PC-3 (cell line): ENCODE results near the gene PCED1A. TPM values are rescaled to one million over a fixed set of nuclear protein-coding genes. Genes with fewer than 3 reads are reported as not detected.

Experiments used
- ATAC-seq: fragments of 200-7000 bp; cut with Tn5 transposase; 2 replicates; pipeline ENCODE4 v1.9.1; 2020; ENCODE audit warnings: mild to moderate bottlenecking, moderate library complexity
- BruUV-seq: library from RNA; stranded (reverse); fragments of 400-500 nt; replicated peaks from 2 replicates; lab custom pipeline; 2021; lab: Mats Ljungman, UMichigan
- CTCF ChIA-PET: fragments of 300-600 bp; sonication (Branson Sonifier 250); formaldehyde crosslinking; loops from one replicate; lab custom pipeline; 2022; ENCODE audit warnings: antibody characterized with exemption; lab: Charles Lee
- POLR2A ChIA-PET: fragments of 300-600 bp; sonication (Branson Sonifier 250); formaldehyde crosslinking; loops from one replicate; lab custom pipeline; 2022; ENCODE audit warnings: antibody characterized with exemption; ENCODE audit not compliant: unreplicated experiment; lab: Charles Lee
- DNase-seq: peaks from one replicate; pipeline ENCODE4 v3.0.0-alpha.2; 2015
- H2AFZ ChIP-seq: fragments of 300-600 bp; sonication (generic); 2 replicates; pipeline ENCODE4 v1.6.0; 2016; ENCODE audit warnings: antibody characterized with exemption, low read length
- H3F3A ChIP-seq: fragments of 300-600 bp; sonication (generic); one replicate; pipeline ENCODE4 v1.6.0; 2017; ENCODE audit warnings: antibody characterized with exemption, low read length, control low read depth, mild to moderate bottlenecking; ENCODE audit not compliant: unreplicated experiment
- H3K27ac ChIP-seq: fragments of 300-600 bp; sonication (generic); 2 replicates; pipeline ENCODE4 v1.5.1; 2016; ENCODE audit warnings: mild to moderate bottlenecking, low read length
- H3K27me3 ChIP-seq: fragments of 300-600 bp; sonication (generic); 2 replicates; pipeline ENCODE4 v1.6.1; 2016; ENCODE audit warnings: low read length, mixed read lengths
- H3K36me3 ChIP-seq: fragments of 300-600 bp; sonication (generic); 2 replicates; pipeline ENCODE4 v1.6.1; 2016; ENCODE audit warnings: low read depth, mixed run types, low read length, mixed read lengths
- H3K4me1 ChIP-seq: fragments of 300-600 bp; sonication (generic); 2 replicates; pipeline ENCODE4 v1.5.1; 2016; ENCODE audit warnings: low read length; ENCODE audit not compliant: insufficient read depth
- H3K4me2 ChIP-seq: fragments of 300-600 bp; sonication (generic); 2 replicates; pipeline ENCODE4 v1.6.0; 2016; ENCODE audit warnings: low read length
- H3K4me3 ChIP-seq: fragments of 300-600 bp; sonication (generic); 2 replicates; pipeline ENCODE4 v1.5.1; 2016; ENCODE audit warnings: mild to moderate bottlenecking, low read length, mixed read lengths
- H3K79me2 ChIP-seq: fragments of 300-600 bp; sonication (generic); 2 replicates; pipeline ENCODE4 v1.6.1; 2017; ENCODE audit warnings: low read length, mixed read lengths
- H3K9ac ChIP-seq: fragments of 300-600 bp; sonication (generic); 2 replicates; pipeline ENCODE4 v1.6.0; 2016; ENCODE audit warnings: mild to moderate bottlenecking, low read length
- H3K9me2 ChIP-seq: fragments of 300-600 bp; sonication (generic); replicated peaks from 2 replicates; pipeline ENCODE4 v1.6.1; 2016; ENCODE audit warnings: mixed run types, low read length, mixed read lengths
- H3K9me3 ChIP-seq: fragments of 300-600 bp; sonication (generic); 2 replicates; pipeline ENCODE4 v1.6.1; 2016; ENCODE audit warnings: low read length, mixed read lengths
- H4K20me1 ChIP-seq: fragments of 300-600 bp; sonication (generic); 2 replicates; pipeline ENCODE4 v1.6.1; 2016; ENCODE audit warnings: low read length, mixed read lengths
- CTCF ChIP-seq: fragments of 300-600 bp; sonication (generic); conservative IDR thresholded peaks from 2 replicates; pipeline ENCODE4 v1.5.1; 2017; ENCODE audit warnings: antibody characterized with exemption, low read depth, mild to moderate bottlenecking, low read length
- EZH2 ChIP-seq: fragments of 300-600 bp; sonication (generic); IDR thresholded peaks from one replicate; pipeline ENCODE4 v1.6.1; 2017; ENCODE audit warnings: antibody characterized with exemption, mild to moderate bottlenecking, low read length; ENCODE audit not compliant: unreplicated experiment
- EZH2phosphoT487 ChIP-seq: fragments of 300-600 bp; sonication (generic); IDR thresholded peaks from 2 replicates; pipeline ENCODE4 v1.6.1; 2018; ENCODE audit warnings: mild to moderate bottlenecking, antibody characterized with exemption, low read length, borderline replicate concordance
- intact Hi-C: fragments of 100-400 bp; cut with micrococcal nuclease; formaldehyde crosslinking; loops from 2 replicates; pipeline ENCODE4 v1.9.0; 2023
- total RNA-seq: library from RNA; depleted of rRNA; stranded (reverse); fragments of >200 nt; gene quantifications from 2 replicates; pipeline ENCODE4 v1.2.3, GENCODE V29; 2014

PCED1A gene
- total RNA-seq, 1 experiment from 2014 or later: 21.9 TPM

- H3K27me3 ChIP-seq: no peaks in the 10 kb centered on the region
- ATAC-seq: no peak
- ChIA-PET CTCF (no interaction called here), POLR2A (no interaction called here)
- H3K9me3 ChIP-seq: no peaks in the 10 kb centered on the region
- no peak overlapping the region for H2AFZ ChIP-seq
- peaks cover 19% of the 10 kb centered on the region for H3K4me1 ChIP-seq
- BruUV-seq: no TSS peak
- no peak overlapping the region for H3K27ac ChIP-seq
- DNase-seq: no peak
- H3K4me3 ChIP-seq: no peak overlapping the region
- no peak overlapping the region for H3K4me2 ChIP-seq
- H3K36me3 ChIP-seq: no peaks in the 10 kb centered on the region
- no peaks in the 10 kb centered on the region for H4K20me1 ChIP-seq
- H3K9me2 ChIP-seq: no peaks in the 10 kb centered on the region
- TF ChIP-seq EZH2phosphoT487 (no peak), EZH2 (no peak), CTCF (no peak)
- H3K79me2 ChIP-seq: no peaks in the 10 kb centered on the region
- intact Hi-C loops: no loop called here
- no peaks in the 10 kb centered on the region for H3F3A ChIP-seq
- no peak overlapping the region for H3K9ac ChIP-seq
These were observed 23.7 kb downstream of the PCED1A start for GRCh38 chr20:2816583-2817340.

- ATAC-seq (no peak), DNase-seq (no peak)
- no peak within 1 kb of the TSS for H3K4me3 ChIP-seq
- H3K4me2 ChIP-seq: peak within 1 kb of the TSS; percentile 75; the same call in 1 of the 2 replicates
- ChIA-PET POLR2A (no interaction called here), CTCF (no interaction called here)
- no peaks in the 10 kb centered on the region for H3F3A ChIP-seq
- H2AFZ ChIP-seq: no peak within 1 kb of the TSS
- intact Hi-C loops: no loop called here
- TF ChIP-seq EZH2: no peak
- TF ChIP-seq CTCF: no peak
- TF ChIP-seq EZH2phosphoT487: no peak
- H3K27ac ChIP-seq: peak within 1 kb of the TSS; percentile 70
- H3K9me3 ChIP-seq: no peaks in the 10 kb centered on the region
- H3K36me3 ChIP-seq: no peaks in the 10 kb centered on the region
- no peaks in the 10 kb centered on the region for H3K9me2 ChIP-seq
- no peaks in the 10 kb centered on the region for H3K79me2 ChIP-seq
- H3K4me1 ChIP-seq: peaks cover 19% of the 10 kb centered on the region
- peak within 1 kb of the TSS; percentile 26; the same call in 1 of the 2 replicates for H3K9ac ChIP-seq
- no TSS peak for BruUV-seq
- H3K27me3 ChIP-seq: no peaks in the 10 kb centered on the region
- H4K20me1 ChIP-seq: no peaks in the 10 kb centered on the region
These were observed 24.3 kb downstream of the PCED1A start, which contains the start of gene TMEM239 for GRCh38 chr20:2816030-2816582. TMEM239 (plus strand) TSS chr20:2816364; CDS start chr20:2816555, 191 bp downstream.
